Mucosa of rectum (tissue), 2 donors: ENCODE data around the gene ZNF653.

ENCODE experiments used
- H3K27ac ChIP-seq, 2 donors: one replicate each; pipeline ENCODE4 v1.7.0; 2013; ENCODE audit warnings: inconsistent platforms in 2 of 2, low read depth in 2 of 2, low read length in 2 of 2
- H3K27me3 ChIP-seq, 2 donors: one replicate each; pipeline ENCODE4 v1.7.0; 2013; ENCODE audit warnings: low read length in 2 of 2; ENCODE audit not compliant: control insufficient read depth in 2 of 2, insufficient read depth in 2 of 2
- H3K36me3 ChIP-seq, 2 donors: one replicate each; pipeline ENCODE4 v1.7.0; 2013; ENCODE audit warnings: low read length in 2 of 2; ENCODE audit not compliant: control insufficient read depth in 2 of 2, insufficient read depth in 2 of 2
- H3K4me1 ChIP-seq, 2 donors: one replicate each; pipeline ENCODE4 v1.7.0; 2013; ENCODE audit warnings: low read length in 2 of 2, mild to moderate bottlenecking in 1 of 2; ENCODE audit not compliant: control insufficient read depth in 2 of 2, insufficient read depth in 2 of 2
- H3K4me3 ChIP-seq, 2 donors: one replicate each; pipeline ENCODE4 v1.7.0; 2013; ENCODE audit warnings: low read length in 2 of 2
- H3K9ac ChIP-seq, 2 donors: one replicate each; pipeline ENCODE4 v1.7.0; 2013; ENCODE audit warnings: low read length in 2 of 2, low read depth in 1 of 2, mild to moderate bottlenecking in 1 of 2
- H3K9me3 ChIP-seq, 2 donors: one replicate each; pipeline ENCODE4 v1.7.0; 2013; ENCODE audit warnings: low read length in 2 of 2; ENCODE audit not compliant: control insufficient read depth in 2 of 2
- donor health status: healthy.
- donor health status: Normal muscosa, but diverticular disease.

The ZNF653 gene

DNA sequence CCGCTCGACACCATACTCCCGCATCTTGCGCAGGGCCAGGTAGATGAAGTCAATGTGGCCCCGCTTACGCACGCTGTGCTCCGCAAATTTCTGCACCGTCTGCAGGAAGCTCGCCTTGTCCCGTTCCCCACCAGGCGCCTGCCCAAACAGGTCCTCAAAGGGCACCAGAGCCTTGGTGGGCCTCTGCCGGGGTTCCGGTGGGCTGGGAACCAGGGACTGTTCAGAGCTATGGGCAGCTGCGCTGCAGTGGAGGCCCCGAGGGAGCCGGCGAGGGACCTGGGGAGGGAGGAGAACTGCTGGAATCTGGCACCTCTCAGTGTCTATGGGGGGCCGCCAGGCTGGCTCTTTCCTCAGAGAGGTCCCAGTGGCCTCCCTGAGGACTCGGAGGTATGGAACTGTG is 8.3 kb upstream of the ZNF653 start:
- Histone ChIP-seq H3K4me3 (no peak overlapping the region), H3K9ac (no peak overlapping the region), H3K9me3 (no peaks in the 10 kb centered on the region), H3K4me1 (no peaks in the 10 kb centered on the region), H3K27ac (no peak overlapping the region), H3K36me3 (peaks cover 26 to 34% of the 10 kb centered on the region in 2 donors), H3K27me3 (no peaks in the 10 kb centered on the region)

DNA sequence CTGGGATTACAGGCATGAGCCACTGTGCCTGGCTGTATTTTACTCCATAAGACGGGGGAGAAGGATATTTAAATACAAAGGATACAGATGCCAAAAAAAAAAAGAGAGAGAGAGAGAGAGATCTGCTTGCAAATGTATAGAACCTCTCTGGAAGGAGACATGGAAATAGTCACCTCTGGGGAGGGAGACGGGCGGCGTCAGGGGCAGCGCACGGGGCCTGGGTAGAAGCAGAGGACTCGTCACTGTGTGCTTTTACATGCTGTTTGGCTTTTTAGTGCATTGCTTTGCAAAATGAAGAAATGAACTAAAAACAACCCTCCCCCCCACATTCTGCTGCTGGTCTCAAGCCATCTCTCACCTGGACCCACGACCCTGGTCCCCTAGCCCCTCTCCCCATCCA is 4.8 kb upstream of the ZNF653 start:
- Histone ChIP-seq H3K36me3 (peaks cover 15 to 20% of the 10 kb centered on the region in 2 donors), H3K4me1 (peaks cover 5 to 6% of the 10 kb centered on the region in 2 donors), H3K9ac (no peak overlapping the region), H3K4me3 (no peak overlapping the region), H3K27me3 (no peaks in the 10 kb centered on the region), H3K27ac (no peak overlapping the region), H3K9me3 (no peaks in the 10 kb centered on the region)

DNA sequence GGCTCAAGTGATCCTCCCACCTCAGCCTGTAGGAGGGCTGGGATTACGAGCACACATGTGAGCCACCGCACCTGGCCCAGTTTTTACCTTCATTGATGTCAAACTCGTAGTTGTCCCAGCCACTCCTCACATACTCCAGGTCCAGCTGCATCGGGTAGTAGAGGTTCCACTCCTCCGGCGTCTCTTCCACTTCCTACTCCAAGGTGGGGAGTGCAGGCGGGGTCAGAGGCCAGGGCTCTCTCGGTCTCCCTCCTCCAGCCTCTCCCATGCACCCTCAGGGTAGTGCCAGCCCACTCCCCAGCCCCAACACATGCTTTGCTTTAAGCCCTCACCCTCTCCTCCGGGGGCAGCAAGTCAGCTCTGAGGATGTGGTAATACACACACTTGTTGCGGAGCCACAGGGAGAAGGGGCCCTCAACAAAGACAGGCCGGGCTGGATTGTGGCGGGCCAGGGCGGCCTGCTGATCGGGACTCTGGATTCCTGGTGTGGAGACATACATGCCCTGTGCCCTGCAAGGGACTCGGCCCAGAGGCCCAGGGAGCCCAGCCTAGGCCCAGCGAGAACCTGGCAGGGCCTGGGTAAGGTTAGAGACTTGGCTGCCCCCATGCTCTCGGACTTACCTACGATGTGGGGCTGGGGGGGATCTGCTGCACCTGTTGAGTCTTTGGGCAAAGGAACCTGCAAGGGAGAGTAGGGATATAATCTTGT is 1.9 kb upstream of the ZNF653 start:
- Histone ChIP-seq H3K36me3 (peaks cover 0 to 12% of the 10 kb centered on the region in 2 donors), H3K27ac (no peak overlapping the region), H3K4me3 (no peak overlapping the region), H3K9me3 (no peaks in the 10 kb centered on the region), H3K4me1 (peaks cover 6 to 11% of the 10 kb centered on the region in 2 donors), H3K27me3 (no peaks in the 10 kb centered on the region), H3K9ac (no peak overlapping the region)

DNA sequence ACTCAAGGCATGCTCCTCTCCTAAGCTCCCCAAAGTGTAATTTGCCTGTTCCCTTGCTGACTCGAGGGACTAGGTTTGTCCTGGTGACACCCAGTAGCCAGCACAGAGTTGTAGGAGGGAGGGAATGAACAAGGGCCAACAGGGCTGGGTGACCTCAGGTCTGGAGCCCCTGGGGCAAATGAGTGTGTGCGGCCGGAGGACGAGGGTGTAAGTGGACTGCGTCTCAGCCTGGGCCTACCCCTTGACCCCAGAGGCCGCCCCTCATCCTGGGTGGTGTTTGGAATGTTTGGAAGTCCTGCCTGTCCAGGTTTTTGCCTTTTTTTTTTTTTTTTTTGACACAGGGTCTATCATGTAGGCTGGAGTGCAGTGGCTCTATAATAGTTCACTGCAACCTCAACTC is 1.3 kb upstream of the ZNF653 start:
- H3K36me3 ChIP-seq: peaks cover 0 to 7% of the 10 kb centered on the region in 2 donors
- no peaks in the 10 kb centered on the region for H3K27me3 ChIP-seq
- H3K9me3 ChIP-seq: no peaks in the 10 kb centered on the region
- no peak overlapping the region for H3K27ac ChIP-seq
- H3K4me3 ChIP-seq: no peak overlapping the region
- H3K4me1 ChIP-seq: peaks cover 6 to 11% of the 10 kb centered on the region in 2 donors
- no peak overlapping the region for H3K9ac ChIP-seq

DNA sequence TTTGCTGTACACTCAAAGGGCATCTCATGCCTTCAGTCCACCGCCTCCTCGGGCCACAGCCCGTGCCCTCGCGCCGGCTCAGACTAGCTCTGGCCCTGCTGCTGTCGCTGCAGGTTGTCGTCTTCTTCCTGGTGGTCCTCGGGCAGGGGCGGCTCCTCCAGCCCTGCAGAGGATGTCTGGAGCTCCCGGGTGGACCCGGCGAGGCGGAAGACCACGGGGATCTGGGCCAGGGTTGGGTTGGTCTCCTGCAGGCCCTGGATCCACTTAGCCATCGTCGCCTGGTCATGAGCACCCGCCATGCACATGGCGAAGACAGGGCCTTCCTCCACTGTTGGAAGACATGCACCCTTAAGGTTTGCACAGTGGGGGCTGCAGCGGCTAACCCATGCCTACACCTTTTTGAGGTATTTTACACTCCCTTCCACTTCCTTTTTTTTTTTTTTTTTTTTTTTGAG is 489 bp upstream of the ZNF653 start:
- Histone ChIP-seq H3K9ac (peak overlapping the region; percentile 72 to 90), H3K27me3 (no peaks in the 10 kb centered on the region), H3K4me3 (peak overlapping the region; percentile 81 to 85), H3K27ac (peak overlapping the region; percentile 94), H3K4me1 (peaks cover 6 to 11% of the 10 kb centered on the region in 2 donors), H3K36me3 (peaks cover 0 to 2% of the 10 kb centered on the region in 2 donors), H3K9me3 (no peaks in the 10 kb centered on the region)

DNA sequence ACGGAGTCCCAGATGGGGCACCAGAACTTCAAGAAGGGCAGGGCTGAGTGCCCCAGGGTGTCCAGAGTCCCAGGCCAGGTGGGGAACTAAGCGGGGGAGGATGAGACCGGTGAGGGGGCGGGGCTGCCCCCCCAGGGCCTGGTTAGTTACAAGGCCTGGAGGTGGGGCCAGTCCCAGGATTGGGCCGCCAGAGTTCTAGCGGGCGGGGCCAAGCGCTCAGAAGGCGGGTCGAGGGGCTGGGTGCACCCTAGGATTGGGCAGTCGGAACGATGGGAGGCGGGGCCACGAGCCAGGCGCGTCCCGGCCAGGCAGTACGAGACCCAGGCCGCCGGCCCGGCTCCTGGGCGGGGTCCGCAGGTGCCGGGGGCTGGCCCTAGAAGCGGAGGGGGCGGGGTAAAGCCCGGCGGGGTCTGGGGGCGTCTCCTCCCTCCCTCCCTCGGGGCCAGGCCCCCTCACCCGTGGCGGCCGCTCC is 571 bp downstream of the ZNF653 start:
- Histone ChIP-seq H3K27me3 (no peaks in the 10 kb centered on the region), H3K9ac (peak overlapping the region; percentile 72 to 90), H3K4me3 (peak overlapping the region; percentile 81 to 85), H3K36me3 (peaks cover 0 to 2% of the 10 kb centered on the region in 2 donors), H3K27ac (peak overlapping the region; percentile 94), H3K9me3 (no peaks in the 10 kb centered on the region), H3K4me1 (peaks cover 6 to 11% of the 10 kb centered on the region in 2 donors)

DNA sequence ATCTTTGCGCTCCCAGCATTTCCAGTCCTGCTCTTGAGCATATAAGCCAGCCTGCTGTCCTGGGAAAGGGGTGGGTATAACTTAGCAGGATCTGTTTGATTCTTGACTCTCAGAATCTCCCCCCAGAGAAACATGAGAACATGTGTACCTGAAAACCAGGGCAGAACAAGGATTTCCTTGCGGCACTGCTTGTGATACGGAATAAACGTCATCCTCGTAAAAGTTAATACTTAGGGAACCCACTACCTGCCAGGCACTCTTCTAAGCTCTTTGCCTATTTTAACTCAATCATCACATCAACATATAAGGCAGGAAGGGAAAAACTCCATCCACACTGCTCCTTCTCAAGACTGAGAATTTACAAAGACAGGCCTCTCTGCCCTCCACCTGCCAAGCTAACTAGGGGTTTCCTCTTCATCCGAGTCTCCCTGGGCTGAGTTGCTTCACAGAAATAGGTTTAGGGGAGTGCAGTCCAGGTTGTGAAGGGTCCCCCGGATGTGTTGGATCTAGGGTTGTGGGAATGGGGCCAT is 1.1 kb downstream of the ZNF653 start:
- Histone ChIP-seq H3K9me3 (no peaks in the 10 kb centered on the region), H3K27me3 (no peaks in the 10 kb centered on the region), H3K4me1 (peaks cover 6 to 11% of the 10 kb centered on the region in 2 donors), H3K9ac (peak overlapping the region; percentile 44 to 90), H3K27ac (peak overlapping the region; percentile 65 to 71), H3K36me3 (peaks cover 0 to 2% of the 10 kb centered on the region in 2 donors), H3K4me3 (peak overlapping the region; percentile 81 to 85)

DNA sequence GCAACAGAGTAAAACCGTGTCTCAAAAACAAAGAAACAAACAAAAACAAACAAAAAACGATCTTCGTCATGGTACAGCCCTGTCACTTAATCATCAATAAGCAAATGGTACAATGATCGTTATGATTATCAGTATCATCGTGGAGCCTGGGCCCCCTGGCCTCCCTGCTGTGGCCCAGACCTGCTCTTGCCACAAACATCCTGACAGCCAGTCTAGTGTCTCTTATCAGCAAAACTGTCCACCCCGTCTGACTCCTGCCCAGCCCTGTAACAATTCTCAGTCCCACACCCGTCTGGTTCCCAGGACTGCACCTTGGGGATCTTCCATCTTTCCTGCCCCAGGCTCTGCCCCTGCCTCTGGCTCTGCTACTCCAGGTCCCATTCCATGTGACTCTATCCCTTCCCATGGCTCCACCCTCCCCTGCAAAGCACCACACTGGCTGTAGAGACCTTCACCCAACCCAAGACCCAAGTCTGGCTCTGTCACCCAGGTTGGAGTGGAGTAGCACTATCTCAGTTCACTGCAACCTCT is 5.7 kb downstream of the ZNF653 start:
- no peaks in the 10 kb centered on the region for H3K27me3 ChIP-seq
- H3K4me3 ChIP-seq: no peak overlapping the region
- no peak overlapping the region for H3K27ac ChIP-seq
- H3K4me1 ChIP-seq: peaks cover 0 to 5% of the 10 kb centered on the region in 2 donors
- H3K9me3 ChIP-seq: no peaks in the 10 kb centered on the region
- H3K36me3 ChIP-seq: peaks cover 3 to 12% of the 10 kb centered on the region in 2 donors
- no peak overlapping the region for H3K9ac ChIP-seq

DNA sequence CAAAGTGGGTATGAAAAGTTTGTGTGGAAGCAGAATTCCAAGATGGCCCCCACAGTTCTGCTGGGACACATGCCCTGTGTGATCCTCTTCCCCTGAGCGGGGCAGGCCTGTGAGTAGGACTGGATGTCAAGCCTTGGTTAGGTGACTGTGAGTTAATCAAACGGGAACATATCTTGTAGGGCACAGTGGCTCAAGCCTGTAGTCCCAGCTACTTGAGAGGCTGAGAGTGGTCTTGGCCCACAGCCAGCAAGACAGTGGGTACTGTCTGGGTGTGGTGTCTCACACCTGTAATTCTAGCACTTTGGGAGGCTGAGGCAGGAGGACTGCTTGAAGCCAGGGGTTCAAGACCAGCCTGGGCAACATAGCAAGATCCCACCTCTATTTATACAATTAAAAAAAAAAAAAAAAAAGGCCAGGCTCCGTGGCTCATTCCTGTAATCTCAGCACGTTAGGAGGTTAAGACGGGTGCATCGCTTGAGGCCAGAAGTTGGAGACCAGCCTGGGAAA is 6.4 kb downstream of the ZNF653 start:
- peaks cover 3 to 17% of the 10 kb centered on the region in 2 donors for H3K36me3 ChIP-seq
- no peaks in the 10 kb centered on the region for H3K4me1 ChIP-seq
- no peaks in the 10 kb centered on the region for H3K27me3 ChIP-seq
- H3K27ac ChIP-seq: no peak overlapping the region
- no peaks in the 10 kb centered on the region for H3K9me3 ChIP-seq
- no peak overlapping the region for H3K4me3 ChIP-seq
- H3K9ac ChIP-seq: no peak overlapping the region
